GM19455 (cell line): ENCODE measurements around the gene ZDHHC4.

ENCODE experiments used
- ATAC-seq: cut with Tn5 transposase; IDR thresholded peaks from one replicate; pipeline ENCODE4 v1.9.1; 2021; ENCODE audit not compliant: unreplicated experiment

The ZDHHC4 gene

GRCh38 chr7:6577369-6578113 lies at the start of gene ZDHHC4:
Gene ZDHHC4 (plus strand): TSS chr7:6577454. CDS start chr7:6580562, 3,108 bp downstream.
- ATAC-seq: peak; percentile 97

DNA sequence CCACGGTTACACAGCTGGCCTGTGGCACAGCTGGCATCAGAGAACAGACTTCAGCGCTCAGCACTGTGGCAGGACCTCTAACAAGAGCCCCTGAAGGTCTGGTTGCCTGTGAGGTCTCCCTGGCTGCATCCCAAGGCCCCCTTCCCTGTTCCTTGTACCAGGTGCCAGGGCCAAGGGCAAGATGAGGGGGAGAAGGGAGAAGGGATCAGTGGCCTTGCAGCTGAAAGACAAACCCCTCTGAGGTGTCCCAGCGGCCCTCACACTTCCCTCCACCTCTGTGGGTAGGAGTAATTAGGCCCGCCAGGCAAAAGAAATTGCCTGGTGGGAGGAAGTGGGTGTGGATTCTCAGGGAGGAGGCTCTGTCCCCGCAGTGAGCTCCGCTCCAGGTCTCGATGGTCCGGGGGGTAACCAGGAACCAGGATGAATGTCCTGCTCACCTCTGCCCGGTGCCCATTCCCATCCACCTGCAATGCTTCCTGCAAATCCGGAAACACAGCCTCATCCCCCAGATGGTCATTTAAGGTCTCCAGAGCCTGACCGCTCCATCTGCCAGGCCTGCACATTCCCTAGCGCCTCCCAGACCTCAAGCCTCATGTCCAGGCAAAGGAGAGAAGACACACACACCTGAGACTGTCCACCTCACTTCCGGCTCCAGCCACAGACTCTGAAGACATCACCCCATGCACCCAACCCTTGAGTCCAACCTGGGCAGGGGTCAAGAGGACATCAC lies 48.7 kb upstream of the ZDHHC4 start:
- ATAC-seq: no peak

GRCh38 chr7:6529643-6530042 lies 47.6 kb upstream of the ZDHHC4 start:
- ATAC-seq: no peak

GRCh38 chr7:6530626-6531491 lies 46.4 kb upstream of the ZDHHC4 start:
- ATAC-seq: peak; percentile 43

GRCh38 chr7:6531492-6532279 lies 45.6 kb upstream of the ZDHHC4 start:
- ATAC-seq: no peak

DNA sequence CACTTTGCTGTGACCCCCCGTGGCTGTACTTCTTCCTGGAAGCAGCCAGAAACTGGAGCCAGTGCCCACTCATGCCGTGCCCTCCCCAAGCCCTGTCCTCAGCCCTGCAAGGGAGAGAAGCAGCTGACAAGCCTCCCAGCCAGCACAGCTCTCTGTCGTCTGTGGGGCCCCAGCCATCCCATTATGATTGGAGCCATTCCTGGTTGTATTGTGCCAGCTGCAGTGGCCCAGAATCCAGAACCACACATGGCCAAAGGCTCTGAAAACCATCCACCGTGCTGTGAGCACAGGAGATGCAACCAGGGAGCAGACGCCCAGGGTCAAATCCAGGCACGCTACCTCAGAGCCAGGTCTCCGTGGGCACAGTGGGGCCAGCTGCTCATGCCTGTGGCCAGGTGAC lies 44.7 kb upstream of the ZDHHC4 start:
- no peak for ATAC-seq

GRCh38 chr7:6533893-6534495 lies 43.3 kb upstream of the ZDHHC4 start:
- ATAC-seq: no peak

- ATAC-seq: no peak
Measured at GRCh38 chr7:6536262-6537260, 40.7 kb upstream of the ZDHHC4 start.

DNA sequence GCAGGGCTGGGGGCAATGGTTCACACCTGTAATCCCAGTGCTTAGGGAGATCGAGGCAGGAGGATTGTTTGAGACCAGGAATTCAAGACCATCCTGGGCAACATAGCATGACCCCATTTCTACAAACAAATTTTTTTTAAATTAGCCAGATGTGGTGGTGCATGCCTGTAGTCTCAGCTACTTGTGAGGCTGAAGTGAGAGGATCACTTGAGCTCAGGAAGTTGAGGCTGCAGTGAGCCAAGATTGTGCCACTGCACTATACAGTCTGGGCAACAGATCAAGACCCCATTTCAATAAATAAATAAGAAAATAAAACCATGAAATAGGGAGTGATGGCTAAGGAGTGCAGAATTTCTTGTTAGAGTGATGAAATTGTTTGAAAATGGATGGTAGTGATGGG lies 34.9 kb upstream of the ZDHHC4 start:
- no peak for ATAC-seq

DNA sequence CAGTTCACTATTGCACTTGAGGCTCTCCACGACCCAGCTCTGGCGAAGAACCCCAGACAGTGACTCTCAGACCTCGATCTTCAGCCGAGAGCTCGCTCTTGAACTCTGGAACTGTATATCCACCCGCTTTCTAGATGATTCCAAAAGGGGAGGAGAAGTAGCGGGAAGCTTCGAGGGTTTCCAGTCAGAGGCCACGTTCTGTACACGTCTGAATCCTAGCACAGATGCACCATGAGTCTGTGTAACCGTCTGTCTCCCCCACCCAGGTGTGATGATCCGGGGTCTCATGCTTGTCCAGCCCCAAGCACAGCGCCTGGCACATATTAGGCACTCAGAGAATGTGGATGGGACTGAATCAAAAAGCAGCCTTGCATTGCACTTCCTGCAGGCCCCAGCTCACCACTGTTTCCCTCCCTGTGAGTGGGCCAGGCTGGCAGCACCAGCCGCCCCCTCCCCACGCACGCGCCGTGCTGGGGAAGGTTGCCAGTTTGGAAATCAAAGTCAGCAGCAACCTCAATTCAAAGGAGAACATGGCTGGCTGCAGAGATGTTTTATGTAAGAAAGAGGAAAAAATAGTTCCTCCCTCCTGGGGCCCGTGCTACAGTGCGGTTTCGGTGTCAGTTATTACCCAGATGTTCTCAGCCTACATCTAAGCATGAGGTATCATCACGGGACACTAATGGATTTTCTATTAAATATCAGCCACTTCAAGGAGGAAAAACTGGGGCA lies 31.7 kb upstream of the ZDHHC4 start:
- no peak for ATAC-seq

GRCh38 chr7:6546498-6547251 lies 30.6 kb upstream of the ZDHHC4 start:
- no peak for ATAC-seq

DNA sequence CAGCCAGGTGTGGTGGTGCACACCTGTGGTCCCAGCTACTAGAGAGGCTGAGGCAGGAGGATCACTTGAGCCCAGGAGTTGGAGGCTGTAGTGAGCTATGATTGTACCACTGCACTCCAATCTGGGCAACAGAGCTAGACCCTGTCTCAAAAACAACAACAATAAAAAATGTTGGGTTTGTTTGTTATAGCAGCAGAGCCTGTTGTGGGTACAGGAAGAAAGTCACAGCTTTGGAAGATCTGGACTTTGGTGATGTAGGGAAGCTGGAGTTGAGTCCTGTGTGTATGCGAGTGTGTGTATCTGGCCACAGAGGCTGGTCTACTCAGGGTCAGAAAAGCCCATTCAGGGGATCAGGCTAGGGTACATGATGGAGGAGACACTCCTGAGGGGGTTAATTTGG lies 29.9 kb upstream of the ZDHHC4 start:
- ATAC-seq: no peak

GRCh38 chr7:6551016-6551511 lies 26.2 kb upstream of the ZDHHC4 start, which contains the start of gene GRID2IP:
Gene GRID2IP (minus strand): TSS chr7:6551461. CDS start chr7:6551436, 25 bp downstream.
- ATAC-seq: no peak

GRCh38 chr7:6553448-6554044 lies 23.7 kb upstream of the ZDHHC4 start:
- ATAC-seq: no peak

GRCh38 chr7:6554848-6555247 lies 22.4 kb upstream of the ZDHHC4 start:
- ATAC-seq: no peak

GRCh38 chr7:6556196-6556595 lies 21.1 kb upstream of the ZDHHC4 start:
- ATAC-seq: no peak

GRCh38 chr7:6558837-6559236 lies 18.4 kb upstream of the ZDHHC4 start:
- no peak for ATAC-seq
